Activated naive CD8-positive, alpha-beta T cell treated with anti-CD3 and anti-CD28 coated beads, Interleukin-2, amount 10 ng/mL, durations not matched to agents 7 days and 5 days (primary cell): ENCODE data around the gene CDC42EP5. TPM values are rescaled to one million over a fixed set of nuclear protein-coding genes. Genes with fewer than 3 reads are reported as not detected.

Experiments used
- ATAC-seq: fragments of 150-1000 bp; cut with Tn5 transposase; one replicate; pipeline ENCODE4 v1.10.0; 2021; ENCODE audit warnings: low read depth, moderate library complexity
- POLR2A ChIA-PET: fragments of 350-600 bp; sonication (Branson Sonifier 250); formaldehyde crosslinking; loops from one replicate; lab custom pipeline; 2021; ENCODE audit warnings: antibody characterized with exemption; lab: Charles Lee
- DNase-seq: peaks from one replicate; pipeline ENCODE4 v3.0.0; 2021
- H3K27ac Mint-ChIP-seq: one replicate; pipeline ENCODE4 v1.8.0; 2022; ENCODE audit warnings: mild to moderate bottlenecking, mixed read lengths
- H3K27me3 Mint-ChIP-seq: one replicate; pipeline ENCODE4 v1.8.0; 2022; ENCODE audit warnings: mild to moderate bottlenecking, moderate library complexity, mixed read lengths
- H3K36me3 Mint-ChIP-seq: one replicate; pipeline ENCODE4 v1.8.0; 2021; ENCODE audit warnings: mild to moderate bottlenecking, mixed read lengths
- H3K4me1 Mint-ChIP-seq: one replicate; pipeline ENCODE4 v1.8.0; 2021; ENCODE audit warnings: mixed read lengths
- H3K4me3 Mint-ChIP-seq: one replicate; pipeline ENCODE4 v1.8.0; 2022; ENCODE audit warnings: mild to moderate bottlenecking, moderate library complexity, mixed read lengths
- H3K9me3 Mint-ChIP-seq: one replicate; pipeline ENCODE4 v1.8.0; 2021; ENCODE audit warnings: mixed read lengths
- total RNA-seq, 2 experiments: library from RNA; stranded (reverse); gene quantifications; one replicate each; pipeline ENCODE4 v1.2.3, GENCODE V29; 2021

The CDC42EP5 gene
- total RNA-seq, 2 experiments from 2014 or later, result not detected

DNA sequence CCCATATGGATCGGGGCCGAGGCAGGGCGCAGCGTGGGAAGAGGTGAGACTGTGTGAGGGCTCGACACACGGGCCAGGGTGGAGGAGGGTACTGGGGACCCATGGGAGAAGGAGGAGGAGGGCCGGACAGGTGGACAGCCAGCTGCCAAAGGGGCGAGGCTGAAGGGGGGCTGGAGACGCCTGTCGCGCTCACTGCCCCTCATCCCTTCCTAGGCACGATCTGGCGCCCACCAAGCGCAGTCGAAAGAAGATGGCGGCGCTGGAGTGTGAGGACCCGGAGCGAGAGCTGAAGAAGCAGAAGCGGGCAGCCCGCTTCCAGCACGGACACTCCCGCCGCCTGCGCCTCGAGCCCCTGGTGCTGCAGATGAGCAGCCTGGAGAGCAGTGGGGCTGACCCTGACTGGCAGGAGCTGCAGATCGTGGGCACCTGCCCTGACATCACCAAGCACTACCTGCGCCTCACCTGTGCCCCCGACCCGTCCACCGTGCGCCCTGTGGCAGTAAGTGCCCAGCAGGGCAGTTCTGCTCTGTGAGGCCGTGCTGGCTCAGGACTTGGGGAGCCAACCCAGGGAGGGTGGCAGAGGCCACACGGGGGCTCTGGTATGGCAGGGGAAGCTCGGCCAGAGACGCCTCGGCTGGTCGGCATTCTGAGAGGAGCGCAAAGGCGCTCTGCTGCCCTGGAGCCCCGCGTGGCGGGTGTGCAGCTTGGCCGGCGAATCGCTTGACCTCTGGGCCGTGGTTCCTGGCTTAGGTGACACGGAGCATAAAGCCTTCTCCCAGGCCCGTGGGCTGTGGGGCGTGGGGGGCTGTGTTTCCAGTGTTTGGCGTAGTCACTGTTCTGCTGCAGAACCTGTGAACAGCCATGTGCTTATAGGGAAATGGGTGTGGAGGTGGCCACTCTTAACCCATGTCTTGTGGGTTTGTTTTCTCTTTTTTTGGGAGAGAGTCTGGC is 16.4 kb downstream of the CDC42EP5 start:
- Mint-ChIP-seq H3K4me1 (peaks cover 6% of the 10 kb centered on the region), H3K4me3 (no peak overlapping the region), H3K27ac (no peak overlapping the region), H3K27me3 (no peaks in the 10 kb centered on the region), H3K9me3 (no peaks in the 10 kb centered on the region), H3K36me3 (peaks cover 24% of the 10 kb centered on the region)
- no peak for ATAC-seq
- POLR2A ChIA-PET, result no interaction called here
- DNase-seq, result no peak

DNA sequence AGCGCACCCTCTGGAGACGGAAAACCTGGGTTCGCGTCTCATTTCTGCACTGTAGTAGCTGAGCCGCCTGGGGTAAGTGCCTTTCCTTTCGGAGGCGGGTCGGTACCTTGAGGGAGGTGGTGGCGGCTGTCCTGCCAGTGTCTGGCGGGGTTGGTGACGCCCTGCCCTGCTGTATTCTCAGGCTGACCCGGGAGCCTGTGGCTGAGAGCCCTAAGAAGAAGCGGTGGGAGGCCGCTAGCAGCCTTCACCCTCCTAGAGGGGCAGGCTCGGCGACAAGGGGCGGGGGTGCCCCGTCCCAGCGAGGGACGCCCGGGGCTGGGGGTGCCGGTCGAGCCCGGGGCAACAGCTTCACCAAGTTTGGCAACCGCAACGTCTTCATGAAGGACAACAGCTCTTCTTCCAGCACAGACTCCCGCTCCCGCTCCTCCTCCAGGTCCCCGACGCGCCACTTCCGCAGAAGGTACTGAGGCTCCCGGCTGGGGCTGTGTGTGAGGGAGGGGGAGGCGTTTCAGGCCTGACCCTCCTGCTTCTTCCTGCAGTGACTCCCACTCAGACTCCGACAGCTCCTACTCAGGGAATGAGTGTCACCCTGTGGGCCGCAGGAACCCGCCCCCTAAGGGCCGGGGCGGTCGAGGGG is 17.2 kb downstream of the CDC42EP5 start:
- Mint-ChIP-seq H3K9me3 (no peaks in the 10 kb centered on the region), H3K4me1 (peaks cover 9% of the 10 kb centered on the region), H3K36me3 (peaks cover 20% of the 10 kb centered on the region), H3K27ac (no peak overlapping the region), H3K4me3 (no peak overlapping the region), H3K27me3 (no peaks in the 10 kb centered on the region)
- POLR2A ChIA-PET, result no interaction called here
- DNase-seq (no peak), ATAC-seq (no peak)

DNA sequence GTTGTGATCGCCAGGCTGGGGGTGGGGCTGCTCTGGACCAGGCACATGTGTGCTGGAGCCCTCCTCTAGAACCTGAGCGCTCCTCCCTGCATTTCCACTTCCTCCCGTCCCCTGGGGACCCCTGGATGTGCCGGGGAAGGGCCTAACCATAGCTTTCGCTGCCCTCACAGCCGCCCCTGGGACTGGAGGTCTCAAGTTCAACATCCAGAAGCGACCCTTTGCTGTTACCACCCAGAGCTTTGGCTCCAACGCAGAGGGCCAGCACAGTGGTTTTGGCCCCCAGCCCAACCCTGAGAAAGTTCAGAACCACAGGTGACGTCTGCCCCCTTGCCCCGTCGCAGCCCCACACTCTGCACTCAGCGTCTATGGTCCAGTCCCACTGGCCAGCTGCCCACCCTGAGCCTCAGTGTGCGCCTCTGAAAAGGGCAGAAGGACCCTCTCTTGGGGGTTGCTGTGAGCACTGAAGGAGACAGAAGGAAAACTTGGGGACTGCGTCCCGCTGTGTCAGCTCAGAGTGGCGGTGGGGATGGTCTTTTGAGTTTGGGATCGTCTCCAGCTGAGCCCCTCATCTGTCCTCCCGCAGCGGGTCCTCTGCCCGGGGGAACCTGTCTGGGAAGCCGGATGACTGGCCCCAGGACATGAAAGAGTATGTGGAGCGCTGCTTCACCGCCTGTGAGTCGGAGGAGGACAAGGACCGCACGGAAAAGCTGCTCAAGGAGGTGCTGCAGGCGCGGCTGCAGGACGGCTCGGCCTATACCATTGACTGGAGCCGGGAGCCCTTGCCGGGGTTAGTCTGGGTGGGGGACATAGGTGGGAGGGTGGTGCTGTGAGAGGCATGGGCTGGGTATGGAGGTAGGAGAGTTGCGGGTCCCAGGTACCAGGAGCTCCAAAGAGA is 18.1 kb downstream of the CDC42EP5 start:
- DNase-seq (no peak), ATAC-seq (no peak)
- Mint-ChIP-seq H3K4me1 (peaks cover 13% of the 10 kb centered on the region), H3K36me3 (peaks cover 20% of the 10 kb centered on the region), H3K4me3 (no peak overlapping the region), H3K9me3 (no peaks in the 10 kb centered on the region), H3K27me3 (no peaks in the 10 kb centered on the region), H3K27ac (no peak overlapping the region)
- POLR2A ChIA-PET, result interaction anchor here (1.0 kb wide), 1 partner anchor 634 kb away, joined by 3 read pairs; no protein-coding TSS in a partner anchor

DNA sequence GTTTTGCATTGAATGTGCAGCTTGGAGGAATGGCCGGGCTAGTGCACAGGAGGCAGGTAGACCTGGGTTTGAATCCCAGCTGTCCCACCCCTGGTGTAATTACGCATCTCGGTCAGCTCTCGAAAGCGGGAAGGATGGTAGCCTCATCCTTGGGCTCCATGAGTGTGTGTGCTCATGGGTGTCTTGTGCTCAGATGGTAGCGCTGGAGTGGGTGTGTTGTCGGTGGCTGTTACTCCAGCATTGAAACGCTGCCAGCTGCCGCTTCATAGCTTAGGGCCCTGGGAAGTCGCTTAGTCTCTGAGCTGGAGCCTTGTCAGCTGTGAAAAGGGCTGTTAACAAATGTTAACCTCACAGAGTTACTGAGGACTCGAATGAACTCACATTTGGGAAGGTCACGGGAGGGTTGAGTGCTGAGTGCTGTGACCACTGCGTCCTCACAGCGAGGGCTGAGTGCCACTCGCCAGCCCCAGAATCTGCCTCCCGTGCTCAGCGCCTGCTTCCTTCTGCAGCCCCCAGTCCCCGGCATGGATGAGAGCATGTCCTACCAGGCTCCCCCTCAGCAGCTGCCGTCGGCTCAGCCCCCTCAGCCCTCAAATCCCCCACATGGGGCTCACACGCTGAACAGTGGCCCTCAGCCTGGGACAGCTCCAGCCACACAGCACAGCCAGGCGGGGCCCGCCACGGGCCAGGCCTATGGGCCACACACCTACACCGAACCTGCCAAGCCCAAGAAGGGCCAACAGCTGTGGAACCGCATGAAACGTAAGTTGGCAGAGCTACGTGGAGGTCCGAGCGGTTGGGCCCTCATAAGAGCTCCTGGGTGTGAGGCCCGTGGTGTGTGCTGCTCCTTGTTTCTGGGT is 18.9 kb downstream of the CDC42EP5 start:
- ATAC-seq, result no peak
- POLR2A ChIA-PET, result interaction anchor here (1.0 to 1.7 kb wide), 2 partner anchors 9 to 634 kb away, joined by 3 to 9 read pairs; partner anchors contain the start of gene LENG9
- no peaks in the 10 kb centered on the region for H3K27me3 Mint-ChIP-seq
- H3K27ac Mint-ChIP-seq, result no peak overlapping the region
- H3K4me3 Mint-ChIP-seq, result no peak overlapping the region
- H3K4me1 Mint-ChIP-seq, result peaks cover 10% of the 10 kb centered on the region
- H3K36me3 Mint-ChIP-seq, result peaks cover 17% of the 10 kb centered on the region
- H3K9me3 Mint-ChIP-seq, result no peaks in the 10 kb centered on the region
- no peak for DNase-seq

DNA sequence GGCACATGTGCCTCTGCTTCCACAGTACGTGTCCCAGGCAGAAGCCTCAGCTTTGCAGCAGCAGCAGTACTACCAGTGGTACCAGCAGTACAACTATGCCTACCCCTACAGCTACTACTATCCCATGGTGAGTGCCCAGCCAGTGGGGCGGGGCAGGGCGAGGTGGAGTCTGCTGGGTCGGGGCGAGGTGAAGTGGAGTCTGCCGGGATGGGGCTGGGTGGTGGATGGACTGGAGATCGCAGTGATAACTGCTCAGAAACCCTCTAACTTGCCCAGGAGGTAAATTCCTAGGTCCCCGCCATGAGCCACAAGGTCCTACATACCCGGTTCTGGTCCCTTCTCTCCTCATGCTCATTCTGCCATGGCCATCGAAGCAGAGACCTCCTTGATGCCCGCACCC is 20.5 kb downstream of the CDC42EP5 start:
- Mint-ChIP-seq H3K36me3 (peaks cover 11% of the 10 kb centered on the region), H3K27ac (no peak overlapping the region), H3K27me3 (no peaks in the 10 kb centered on the region), H3K4me3 (no peak overlapping the region), H3K9me3 (no peaks in the 10 kb centered on the region), H3K4me1 (peaks cover 15% of the 10 kb centered on the region)
- POLR2A ChIA-PET, result interaction anchor here (1.7 kb wide), 1 partner anchor 10 kb away, joined by 9 read pairs; the partner anchor contains the start of gene LENG9
- ATAC-seq (no peak), DNase-seq (no peak)

DNA sequence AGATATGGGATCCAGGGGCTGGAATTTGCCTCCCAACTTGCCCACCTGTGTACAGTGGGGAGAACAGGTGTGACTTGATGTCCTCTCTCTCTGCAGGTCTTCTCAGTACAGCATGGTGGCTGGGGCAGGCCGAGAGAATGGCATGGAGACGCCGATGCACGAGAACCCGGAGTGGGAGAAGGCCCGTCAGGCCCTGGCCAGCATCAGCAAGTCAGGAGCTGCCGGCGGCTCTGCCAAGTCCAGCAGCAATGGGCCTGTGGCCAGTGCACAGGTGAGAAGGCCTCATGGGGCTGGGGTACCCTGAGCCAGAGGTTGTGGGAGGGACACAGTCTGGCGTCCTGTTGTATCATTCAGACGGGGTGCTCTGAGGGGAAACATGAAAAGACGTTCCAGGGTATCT is 21.1 kb downstream of the CDC42EP5 start:
- Mint-ChIP-seq H3K4me1 (peaks cover 17% of the 10 kb centered on the region), H3K4me3 (no peak overlapping the region), H3K9me3 (no peaks in the 10 kb centered on the region), H3K36me3 (peaks cover 11% of the 10 kb centered on the region), H3K27me3 (no peaks in the 10 kb centered on the region), H3K27ac (no peak overlapping the region)
- ATAC-seq (no peak), DNase-seq (no peak)
- POLR2A ChIA-PET, result interaction anchor here (1.8 kb wide), 1 partner anchor 12 kb away, joined by 4 read pairs; the partner anchor contains the start of gene LENG9

DNA sequence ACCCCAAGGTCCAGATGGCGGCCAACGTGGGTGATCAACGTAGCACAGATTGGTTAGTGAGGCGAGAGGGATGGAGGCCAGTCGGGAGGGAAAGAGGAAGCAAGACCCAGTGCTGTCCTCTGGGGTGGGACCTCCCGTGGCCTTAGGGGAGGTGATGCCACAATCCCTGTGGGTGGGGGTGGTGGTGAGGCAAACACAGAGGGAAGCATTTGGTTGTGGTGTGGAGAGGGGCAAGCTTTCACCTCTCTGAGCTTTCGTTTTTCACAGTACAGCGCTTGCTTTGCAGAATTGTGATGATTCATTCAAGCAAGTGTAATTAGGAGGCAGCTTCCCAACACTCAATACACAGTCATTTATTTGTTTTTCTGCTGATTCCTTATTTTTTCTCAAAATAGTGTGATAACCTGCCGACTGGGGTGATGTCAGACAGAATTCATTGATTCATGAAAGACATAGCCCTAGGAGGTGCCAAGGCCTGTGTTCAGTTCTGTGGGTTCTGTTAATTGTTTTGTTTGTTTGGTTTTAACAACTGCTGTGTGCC is 21.7 kb downstream of the CDC42EP5 start:
- H3K4me1 Mint-ChIP-seq, result peaks cover 21% of the 10 kb centered on the region
- POLR2A ChIA-PET, result interaction anchor here (1.3 to 1.8 kb wide), 2 partner anchors 8 to 12 kb away, joined by 3 to 4 read pairs; partner anchors contain the start of gene LENG9

DNA sequence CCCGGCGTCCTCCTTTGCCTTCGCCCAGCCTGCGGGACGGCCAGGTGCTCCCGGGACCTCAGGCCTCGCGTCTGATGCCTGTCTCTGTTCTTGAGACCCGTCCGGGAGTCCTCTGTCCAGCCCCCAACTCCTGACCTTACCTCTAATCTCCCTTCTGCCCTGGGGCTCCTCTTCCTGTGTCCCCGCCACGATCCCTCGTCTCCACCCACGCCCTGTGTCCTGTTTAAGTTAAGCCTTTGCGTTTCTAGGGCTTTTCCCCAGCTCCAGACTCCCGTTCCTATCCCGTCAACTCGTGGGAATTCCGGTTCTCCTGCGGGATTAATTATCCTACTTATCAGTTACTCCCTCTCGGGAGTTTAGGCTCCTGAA is 23.4 kb downstream of the CDC42EP5 start:
- Mint-ChIP-seq H3K36me3 (peaks cover 16% of the 10 kb centered on the region), H3K4me3 (peak overlapping the region; percentile 100), H3K9me3 (no peaks in the 10 kb centered on the region), H3K4me1 (peaks cover 21% of the 10 kb centered on the region), H3K27ac (peak overlapping the region; percentile 98), H3K27me3 (no peaks in the 10 kb centered on the region)
- DNase-seq (no peak), ATAC-seq (no peak)
- POLR2A ChIA-PET, result interaction anchor here (2.4 kb wide), 1 partner anchor 20 kb away, joined by 9 read pairs; no protein-coding TSS in a partner anchor

More for the DNA sequence above, 21.7 kb downstream of the CDC42EP5 start:
- DNase-seq (no peak), ATAC-seq (no peak)
- Mint-ChIP-seq H3K36me3 (peaks cover 11% of the 10 kb centered on the region), H3K4me3 (peak overlapping the region; percentile 100), H3K9me3 (no peaks in the 10 kb centered on the region), H3K27me3 (no peaks in the 10 kb centered on the region), H3K27ac (peak overlapping the region; percentile 98)

DNA sequence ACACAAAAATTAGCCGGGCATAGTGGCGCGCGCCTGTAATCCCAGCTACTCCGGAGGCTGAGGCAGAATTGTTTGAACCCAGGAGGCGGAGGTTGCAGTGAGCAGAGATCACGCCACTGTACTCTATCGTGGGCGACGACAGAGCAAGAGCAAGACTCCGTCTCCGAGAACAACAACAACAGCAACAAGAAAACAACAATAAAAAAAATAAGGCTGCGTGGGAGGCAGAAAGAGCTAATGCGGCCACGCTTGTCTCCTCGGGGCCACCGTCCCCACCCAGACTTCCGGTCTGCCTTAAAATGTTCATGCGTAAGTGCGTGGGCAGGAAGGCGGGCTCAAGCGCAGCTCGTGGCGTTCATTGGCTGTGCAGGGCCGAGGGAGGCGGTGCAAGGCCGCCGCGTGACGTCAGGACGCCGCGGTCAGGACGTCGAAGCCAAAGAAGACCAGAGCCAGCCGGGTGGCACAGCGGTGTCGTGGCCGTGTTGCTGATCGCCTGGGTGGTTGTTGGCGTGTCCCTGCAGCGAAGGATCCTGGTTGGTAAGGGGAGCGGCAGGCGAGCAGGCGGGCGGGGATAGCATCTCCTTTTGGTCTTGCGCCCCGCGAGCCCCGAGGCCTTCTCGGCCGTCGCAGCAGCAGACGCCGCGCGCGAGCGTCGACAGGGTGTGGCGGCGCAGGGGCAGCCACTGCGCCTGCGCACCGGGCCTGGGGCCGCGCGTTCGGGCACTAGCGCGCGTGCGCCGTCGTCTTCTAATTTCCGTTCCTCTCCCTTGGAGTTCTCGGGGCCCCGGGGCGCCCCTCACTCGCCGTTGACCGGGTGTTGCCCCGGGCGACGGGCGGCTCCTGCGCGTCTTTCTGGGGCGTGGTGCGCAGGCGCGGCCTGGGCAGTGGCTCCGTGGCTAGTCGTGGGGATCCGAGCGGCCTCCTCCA is 24.1 kb downstream of the CDC42EP5 start, which contains the start of gene LENG8:
Gene LENG8 (plus strand): TSS at position 426 of the 927 bp plus-strand sequence. CDS start 2,146 bp downstream, outside the sequence.
- ATAC-seq (peak; percentile 90), DNase-seq (peak; percentile 98)
- H3K27me3 Mint-ChIP-seq, result no peaks in the 10 kb centered on the region
- H3K36me3 Mint-ChIP-seq, result peaks cover 17% of the 10 kb centered on the region
- H3K27ac Mint-ChIP-seq, result peak within 1 kb of the TSS; percentile 98
- POLR2A ChIA-PET, result interaction anchor here (0.7 to 2.4 kb wide), 17 partner anchors 9 to 1151 kb away, joined by 3 to 16 read pairs (median 4); partner anchors contain the start of genes CDC42EP5, FIZ1, LENG9 and MBOAT7
- H3K4me1 Mint-ChIP-seq, result peaks cover 21% of the 10 kb centered on the region
- H3K4me3 Mint-ChIP-seq, result peak within 1 kb of the TSS; percentile 100
- H3K9me3 Mint-ChIP-seq, result no peaks in the 10 kb centered on the region

DNA sequence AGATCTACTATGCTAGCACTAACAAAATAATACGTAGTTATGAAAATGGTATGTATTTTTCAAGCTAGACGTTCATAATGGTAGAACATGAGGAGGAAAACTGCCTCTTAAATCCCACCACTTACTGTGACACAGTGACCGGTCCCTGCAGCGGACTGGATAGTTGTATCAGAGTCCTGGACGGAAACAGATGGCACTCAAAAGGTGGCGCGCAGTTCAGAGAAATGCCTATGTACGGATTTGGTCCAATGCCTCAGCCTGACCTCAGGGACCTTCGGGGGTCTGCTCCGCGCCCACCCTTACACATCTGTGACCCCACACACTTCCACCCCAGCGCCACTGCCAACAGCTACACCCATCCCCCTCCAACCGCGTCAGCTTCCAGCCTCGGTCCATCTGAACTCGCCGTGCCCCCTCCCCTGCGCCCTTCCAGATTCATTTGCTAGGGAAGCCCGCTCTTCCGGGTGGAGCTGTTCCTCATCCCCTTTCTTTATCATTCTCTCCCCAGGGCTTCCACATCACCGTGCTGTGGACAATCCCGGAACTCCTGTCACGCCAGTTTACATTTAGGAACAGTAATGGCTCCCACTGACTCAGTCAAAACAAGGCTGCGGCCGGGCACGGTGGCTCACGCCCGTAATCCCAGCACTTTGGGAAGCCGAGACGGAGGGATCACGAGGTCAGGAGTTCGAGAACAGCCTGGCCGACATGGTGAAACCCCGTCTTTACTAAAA is 24.9 kb downstream of the CDC42EP5 start:
- DNase-seq (peak; percentile 62), ATAC-seq (peak; percentile 9)
- H3K36me3 Mint-ChIP-seq, result peaks cover 18% of the 10 kb centered on the region
- peak overlapping the region; percentile 100 for H3K4me3 Mint-ChIP-seq
- POLR2A ChIA-PET, result interaction anchor here (0.6 to 2.4 kb wide), 19 partner anchors 10 to 1151 kb away, joined by 3 to 16 read pairs (median 4); partner anchors contain the start of genes CDC42EP5, FIZ1, LENG9 and MBOAT7
- H3K27me3 Mint-ChIP-seq, result no peaks in the 10 kb centered on the region
- peaks cover 21% of the 10 kb centered on the region for H3K4me1 Mint-ChIP-seq
- peak overlapping the region; percentile 98 for H3K27ac Mint-ChIP-seq
- no peaks in the 10 kb centered on the region for H3K9me3 Mint-ChIP-seq
